HCT116 (cell line): ENCODE results near the gene GPR34.

Experiments used
- ATF3 ChIP-seq: IDR thresholded peaks from 2 replicates; pipeline ENCODE4 v1.6.1; 2012
- CTCF ChIP-seq, 3 experiments: fragments of 200-600 bp in 1 of 3; sonication (generic) in 1 of 3; IDR thresholded peaks in 2 of 3; conservative IDR thresholded peaks in 1 of 3; 2 replicates each; pipeline ENCODE4 v1.5.1; 2012 to 2017; ENCODE audit warnings: low read depth in 2 of 3, low read length in 2 of 3, antibody characterized with exemption in 1 of 3, borderline replicate concordance in 1 of 3, control low read depth in 1 of 3, mild to moderate bottlenecking in 1 of 3, mixed read lengths in 1 of 3, mixed run types in 1 of 3, moderate library complexity in 1 of 3; ENCODE audit not compliant: insufficient read depth in 1 of 3
- EZH2 ChIP-seq: fragments of 200-600 bp; sonication (generic); IDR thresholded peaks from 2 replicates; pipeline ENCODE4 v1.6.1; 2017; ENCODE audit warnings: antibody characterized with exemption, mixed run types
- EZH2phosphoT487 ChIP-seq: fragments of 200-600 bp; IDR thresholded peaks from 2 replicates; pipeline ENCODE4 v1.6.1; 2018; ENCODE audit warnings: antibody characterized with exemption, borderline replicate concordance
- JUND ChIP-seq: IDR thresholded peaks from 2 replicates; pipeline ENCODE4 v1.6.1; 2012
- MAX ChIP-seq: IDR thresholded peaks from 2 replicates; pipeline ENCODE4 v1.6.1; 2012
- POLR2A ChIP-seq: IDR thresholded peaks from 2 replicates; pipeline ENCODE4 v1.7.0; 2011; ENCODE audit warnings: borderline replicate concordance; ENCODE audit not compliant: insufficient read depth, insufficient read length; ENCODE audit errors: extremely low read depth
- SP1 ChIP-seq: IDR thresholded peaks from 2 replicates; pipeline ENCODE4 v1.6.1; 2012; ENCODE audit warnings: low read depth
- SRF ChIP-seq: IDR thresholded peaks from 2 replicates; pipeline ENCODE4 v1.6.1; 2012; ENCODE audit warnings: low read depth
- ZFX ChIP-seq: fragments of 450-650 bp; IDR thresholded peaks from 2 replicates; pipeline ENCODE4 v1.6.1; 2017

- no peak for TF ChIP-seq CTCF (IDR thresholded peaks at IDR 0.05 in 2 of 3, conservative IDR thresholded peaks at IDR 0.05 in 1 of 3; ENCODE audit: borderline replicate concordance in 1 of 3, insufficient read depth in 1 of 3, low read depth in 2 of 3, low read length in 2 of 3)
- no peak for TF ChIP-seq POLR2A
- no peak for TF ChIP-seq SRF
- no peak for TF ChIP-seq EZH2
- no peak for TF ChIP-seq SP1
- TF ChIP-seq MAX = no peak
- TF ChIP-seq ATF3 = no peak
- TF ChIP-seq EZH2phosphoT487 = no peak
- no peak for TF ChIP-seq JUND
- no peak for TF ChIP-seq ZFX
These were observed 31.5 kb downstream of the GPR34 start for GRCh38 chrX:41720125-41720779.
